HepG2 (cell line): Measurements from ENCODE around the gene ADGRG1. TPM values are rescaled to one million over a fixed set of nuclear protein-coding genes. Genes with fewer than 3 reads are reported as not detected.

Experiments used
- ARID4A ChIP-seq: sonication (generic); formaldehyde crosslinking; IDR thresholded peaks from 2 replicates; pipeline ENCODE4 v1.5.0; 2020; ENCODE audit warnings: mild to moderate bottlenecking, missing genetic modification reagents, borderline replicate concordance
- DMTF1 ChIP-seq: sonication (generic); formaldehyde crosslinking; IDR thresholded peaks from 2 replicates; pipeline ENCODE4 v1.4.0; 2020; ENCODE audit warnings: mild to moderate bottlenecking, missing genetic modification reagents
- ELF3 ChIP-seq: IDR thresholded peaks from 2 replicates; pipeline ENCODE4 v1.6.1; 2016; ENCODE audit warnings: missing genetic modification reagents, missing compliant biosample characterization
- FIP1L1 ChIP-seq: fragments of 200-400 bp; formaldehyde crosslinking; IDR thresholded peaks from 2 replicates; pipeline ENCODE4 v1.6.1; 2018; ENCODE audit warnings: low read depth, mild to moderate bottlenecking, low read length, moderate library complexity, borderline replicate concordance; ENCODE audit not compliant: insufficient read depth
- HNF4G ChIP-seq, 2 experiments: sonication (generic) in 1 of 2; formaldehyde crosslinking in 1 of 2; IDR thresholded peaks; 2 replicates each; pipeline versions ENCODE4 v1.4.0 to v1.6.1; 2011 to 2020; ENCODE audit warnings: borderline replicate concordance in 2 of 2, low read depth in 2 of 2, mild to moderate bottlenecking in 2 of 2, low read length in 1 of 2, missing genetic modification reagents in 1 of 2, moderate library complexity in 1 of 2
- NONO ChIP-seq, 2 experiments: fragments of 450-650 bp in 1 of 2; sonication (generic) in 1 of 2; formaldehyde crosslinking in 1 of 2; IDR thresholded peaks in 1 of 2; conservative IDR thresholded peaks in 1 of 2; 2 replicates each; pipeline versions ENCODE4 v1.6.1 to v1.8.0; 2017 to 2022; ENCODE audit warnings: mild to moderate bottlenecking in 1 of 2, missing genetic modification reagents in 1 of 2, moderate library complexity in 1 of 2
- SALL1 ChIP-seq: sonication (generic); formaldehyde crosslinking; IDR thresholded peaks from 2 replicates; pipeline ENCODE4 v1.8.0; 2022; ENCODE audit warnings: mild to moderate bottlenecking, missing genetic modification reagents
- USF2 ChIP-seq, 2 experiments: sonication (generic) in 1 of 2; formaldehyde crosslinking in 1 of 2; IDR thresholded peaks; 2 replicates each; pipeline versions ENCODE4 v1.5.1 to v1.6.1; 2011 to 2020; ENCODE audit warnings: borderline replicate concordance in 1 of 2, low read depth in 1 of 2, low read length in 1 of 2, mild to moderate bottlenecking in 1 of 2, missing genetic modification reagents in 1 of 2, moderate library complexity in 1 of 2
- ZBTB3 ChIP-seq: sonication (generic); formaldehyde crosslinking; IDR thresholded peaks from 2 replicates; pipeline ENCODE4 v1.4.0; 2020; ENCODE audit warnings: low read depth, mild to moderate bottlenecking, moderate library complexity, missing genetic modification reagents, borderline replicate concordance
- ZNF17 ChIP-seq: sonication (generic); formaldehyde crosslinking; IDR thresholded peaks from 2 replicates; pipeline ENCODE4 v1.5.0; 2020; ENCODE audit warnings: mild to moderate bottlenecking, missing genetic modification reagents
- ZNF280D ChIP-seq: sonication (generic); formaldehyde crosslinking; IDR thresholded peaks from 2 replicates; pipeline ENCODE4 v1.5.1; 2020; ENCODE audit warnings: mild to moderate bottlenecking, missing genetic modification reagents
- ZNF546 ChIP-seq: sonication (generic); formaldehyde crosslinking; conservative IDR thresholded peaks from 2 replicates; pipeline ENCODE4 v1.8.1; 2023; ENCODE audit warnings: mild to moderate bottlenecking, missing genetic modification reagents
- polyA plus RNA-seq, 8 experiments: library from polyadenylated mRNA; depleted of rRNA in 3 of 8; stranded (reverse) in 7 of 8; unstranded in 1 of 8; fragments of >200 nt; fragmentation: Illumina TruSeq in 4 of 8; extraction: Trizol in 4 of 8; gene quantifications; 2 replicates each; pipeline versions ENCODE4 v1.2.1 to v1.2.3, GENCODE V29; 2011 to 2016; ENCODE audit warnings: low read depth in 4 of 8, missing spikeins in 1 of 8, mixed read lengths in 1 of 8; ENCODE audit not compliant: insufficient read depth in 1 of 8
- total RNA-seq, 5 experiments: library from RNA; depleted of rRNA; stranded (reverse); fragments of >200 nt; fragmentation: Illumina TruSeq; extraction: Trizol; gene quantifications; 2 replicates each; pipeline ENCODE4 v1.2.3, GENCODE V29; 2016; ENCODE audit warnings: low read depth in 1 of 5

Gene ADGRG1
- total and polyA plus RNA-seq, 2 of the 13 experiments (the other 11 are each of a cell fraction or from before 2014, with no cell fraction given) = 2.7 to 5.9 TPM

- TF ChIP-seq USF2 (IDR thresholded peaks at IDR 0.05; ENCODE audit: low read depth, low read length) (no peak), USF2 (CRISPR knock-in tag; IDR thresholded peaks at IDR 0.05; ENCODE audit: borderline replicate concordance) (no peak), ZNF17 (CRISPR knock-in tag) (no peak), DMTF1 (CRISPR knock-in tag) (0 out of 2 replicates have a peak, but pooled peaks have one; percentile 77), NONO (IDR thresholded peaks at IDR 0.05) (no peak), NONO (CRISPR knock-in tag; conservative IDR thresholded peaks at IDR 0.05) (peak; percentile 51; the same call in 1 of the 2 replicates), FIP1L1 (no peak), ZNF280D (CRISPR knock-in tag) (0 out of 2 replicates have a peak, but pooled peaks have one; percentile 26), SALL1 (CRISPR knock-in tag) (peak; percentile 54; the same call in 1 of the 2 replicates), HNF4G (IDR thresholded peaks at IDR 0.05; ENCODE audit: borderline replicate concordance, low read depth, low read length) (peak; percentile 41), HNF4G (CRISPR knock-in tag; IDR thresholded peaks at IDR 0.05; ENCODE audit: borderline replicate concordance, low read depth) (no peak), ZBTB3 (CRISPR knock-in tag) (peak; percentile 52; the same call in 1 of the 2 replicates), ZNF546 (no peak), ELF3 (0 out of 2 replicates have a peak, but pooled peaks have one; percentile 18), ARID4A (CRISPR knock-in tag) (peak; percentile 49; the same call in 1 of the 2 replicates)
Measured at GRCh38 chr16:57704011-57704904, 75.8 kb downstream of the ADGRG1 start (continued).
